ENCODE measurements around the gene DNM3.

DNA sequence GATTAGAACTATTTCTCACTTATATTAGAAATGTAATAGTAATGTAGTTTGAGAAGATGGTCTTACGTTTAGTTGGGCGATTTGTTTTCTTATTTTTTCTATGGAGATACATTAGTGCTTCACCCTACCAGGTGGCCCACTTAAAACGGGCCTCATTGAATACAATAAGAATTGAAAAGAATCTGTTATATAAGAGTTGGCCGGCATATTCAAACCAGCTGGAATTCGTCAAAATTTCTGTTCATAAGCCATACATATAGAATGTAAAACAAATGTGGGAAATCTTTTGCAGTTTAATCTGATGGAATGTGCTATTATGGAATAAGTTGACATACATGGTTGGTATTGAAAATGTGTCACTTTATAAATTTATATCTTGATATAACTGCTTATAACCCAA lies 482.8 kb downstream of the DNM3 start:
- TF ChIP-seq POLR2A (IDR thresholded peaks at IDR 0.05) (no peak), POLR2AphosphoS5 (IDR thresholded peaks at IDR 0.05) (no peak), EP300 (IDR thresholded peaks at IDR 0.05) (no peak)
- TF ChIP-seq, protein P1, sequence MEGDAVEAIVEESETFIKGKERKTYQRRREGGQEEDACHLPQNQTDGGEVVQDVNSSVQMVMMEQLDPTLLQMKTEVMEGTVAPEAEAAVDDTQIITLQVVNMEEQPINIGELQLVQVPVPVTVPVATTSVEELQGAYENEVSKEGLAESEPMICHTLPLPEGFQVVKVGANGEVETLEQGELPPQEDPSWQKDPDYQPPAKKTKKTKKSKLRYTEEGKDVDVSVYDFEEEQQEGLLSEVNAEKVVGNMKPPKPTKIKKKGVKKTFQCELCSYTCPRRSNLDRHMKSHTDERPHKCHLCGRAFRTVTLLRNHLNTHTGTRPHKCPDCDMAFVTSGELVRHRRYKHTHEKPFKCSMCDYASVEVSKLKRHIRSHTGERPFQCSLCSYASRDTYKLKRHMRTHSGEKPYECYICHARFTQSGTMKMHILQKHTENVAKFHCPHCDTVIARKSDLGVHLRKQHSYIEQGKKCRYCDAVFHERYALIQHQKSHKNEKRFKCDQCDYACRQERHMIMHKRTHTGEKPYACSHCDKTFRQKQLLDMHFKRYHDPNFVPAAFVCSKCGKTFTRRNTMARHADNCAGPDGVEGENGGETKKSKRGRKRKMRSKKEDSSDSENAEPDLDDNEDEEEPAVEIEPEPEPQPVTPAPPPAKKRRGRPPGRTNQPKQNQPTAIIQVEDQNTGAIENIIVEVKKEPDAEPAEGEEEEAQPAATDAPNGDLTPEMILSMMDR (IDR thresholded peaks at IDR 0.05): no peak
